GM21528 (cell line): ENCODE data around the gene NEO1.
"Not testable (repeated sequence)": the region's sequence is repeated elsewhere in the genome, so short reads cannot be mapped to it uniquely, and the experiment has no call there.

Experiments
- ATAC-seq: cut with Tn5 transposase; IDR thresholded peaks from one replicate; pipeline ENCODE4 v1.9.1; 2021; ENCODE audit warnings: mild to moderate bottlenecking, moderate library complexity; ENCODE audit not compliant: unreplicated experiment, low FRiP score

Gene NEO1

DNA sequence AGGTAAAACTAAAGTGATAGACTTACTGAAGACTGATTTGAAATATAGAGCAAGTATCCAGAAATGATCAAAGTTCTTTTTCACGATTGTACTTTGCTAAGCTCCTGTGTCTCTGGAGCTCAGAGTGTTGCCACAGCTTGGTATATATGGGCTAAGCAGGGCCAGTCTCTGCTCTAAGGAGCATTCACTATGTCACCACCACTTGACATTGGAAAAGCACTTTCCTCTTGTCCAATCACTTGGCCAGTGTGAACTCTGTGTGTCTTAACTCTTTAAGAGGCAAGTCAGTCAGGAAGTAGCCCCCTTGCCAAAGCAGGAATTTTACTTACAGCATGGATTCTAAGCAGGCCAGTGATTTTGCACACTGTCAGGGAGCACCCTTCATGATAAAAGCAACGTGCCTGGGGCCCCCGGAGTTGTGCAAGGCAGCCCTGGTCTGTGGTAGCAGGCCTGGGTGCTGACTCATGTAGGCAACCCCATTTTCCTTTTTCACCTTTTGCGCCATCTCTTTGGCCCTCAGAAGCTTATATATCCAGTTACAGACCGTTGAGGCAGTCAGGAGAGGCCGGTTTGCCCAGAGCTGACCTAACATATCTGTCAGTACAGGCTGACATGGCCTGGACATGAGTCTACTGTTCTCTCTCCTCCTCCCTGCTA, 243.5 kb downstream of the NEO1 start:
- no peak for ATAC-seq

DNA sequence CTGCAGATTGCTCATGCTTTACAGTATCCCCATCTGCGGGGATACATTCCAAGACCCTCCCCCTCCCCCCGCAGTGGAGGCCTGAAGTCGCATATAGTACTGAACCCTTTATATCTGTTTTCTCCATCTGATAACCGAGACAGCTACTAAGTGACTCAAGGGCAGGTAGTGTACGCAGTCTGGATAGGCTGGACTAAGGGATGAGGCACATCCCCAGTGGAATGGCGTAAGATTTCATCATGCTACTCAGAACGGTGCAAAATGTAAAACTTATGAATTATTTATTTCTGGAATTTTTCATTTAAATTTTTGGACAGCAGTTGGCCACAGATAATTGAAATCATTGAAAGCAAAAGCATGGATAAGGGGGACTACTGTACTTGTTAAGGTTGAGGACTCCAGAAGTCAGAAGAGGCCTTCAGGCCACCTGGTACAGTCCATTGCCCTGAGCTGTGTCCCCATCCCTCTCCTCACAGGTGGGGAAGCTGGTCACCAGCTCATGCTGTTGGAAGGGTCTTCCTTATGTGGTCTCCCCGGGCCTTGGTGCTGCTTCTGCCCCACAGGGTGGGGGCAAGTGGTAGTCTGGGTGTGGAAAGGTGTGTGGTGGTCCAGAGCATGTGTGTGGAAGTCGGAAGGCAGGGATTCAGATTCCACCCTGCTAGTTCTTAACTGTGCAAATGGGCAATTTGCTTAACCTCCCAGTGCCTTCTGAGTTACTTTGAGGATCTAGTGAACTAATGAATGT, 244.5 kb downstream of the NEO1 start:
- ATAC-seq = no peak

DNA sequence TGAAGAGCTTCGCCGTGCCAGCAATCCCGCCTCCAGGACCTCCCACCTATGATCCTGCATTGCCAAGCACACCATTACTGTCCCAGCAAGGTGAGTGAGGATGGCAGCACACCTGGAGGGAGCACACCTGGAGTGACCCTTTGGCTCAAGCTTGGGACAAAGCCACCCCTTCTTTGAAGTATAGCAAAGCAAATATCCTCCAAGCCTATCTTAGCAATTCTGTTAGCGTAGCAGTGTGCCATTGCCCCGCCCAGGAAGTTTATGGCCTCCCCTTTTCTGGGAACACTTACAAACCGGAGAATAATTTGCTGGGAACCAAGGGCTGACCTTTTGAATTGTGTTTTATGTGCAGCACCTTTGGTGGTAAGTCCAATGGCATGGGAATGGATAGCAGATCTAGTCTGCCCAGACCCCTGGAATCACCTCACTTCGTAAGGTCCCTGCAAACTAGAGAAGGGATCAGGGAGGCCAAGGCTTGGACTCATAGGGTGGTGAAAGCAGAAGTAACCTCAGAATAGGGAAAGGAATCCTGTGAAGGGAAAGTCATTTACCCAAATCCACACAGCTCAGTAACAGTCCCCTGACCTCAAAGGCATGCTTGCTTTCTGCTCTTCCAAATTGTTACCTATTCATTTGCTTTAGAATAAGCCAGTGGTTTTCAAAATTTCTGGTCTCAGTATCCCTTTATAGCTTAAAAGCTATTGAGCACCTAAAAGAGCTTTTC, 246.4 kb downstream of the NEO1 start:
- no peak for ATAC-seq

DNA sequence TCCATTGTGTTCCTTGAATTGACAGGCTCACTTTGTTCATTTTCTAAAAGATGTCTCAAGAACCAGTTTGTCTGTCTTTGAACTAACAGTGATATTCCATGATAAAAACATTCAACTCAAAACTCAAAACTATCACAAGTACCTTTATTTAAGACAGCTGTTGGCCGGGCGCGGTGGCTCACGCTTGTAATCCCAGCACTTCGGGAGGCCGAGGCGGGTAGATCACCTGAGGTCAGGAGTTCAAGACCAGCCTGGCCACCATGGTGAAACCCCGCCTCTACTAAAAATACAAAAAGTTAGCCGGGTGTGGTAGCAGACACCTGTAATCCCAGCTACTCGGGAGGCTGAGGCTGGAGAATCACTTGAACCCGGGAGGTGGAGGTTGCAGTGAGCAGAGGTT, 248.0 kb downstream of the NEO1 start:
- ATAC-seq = not testable (repeated sequence)

DNA sequence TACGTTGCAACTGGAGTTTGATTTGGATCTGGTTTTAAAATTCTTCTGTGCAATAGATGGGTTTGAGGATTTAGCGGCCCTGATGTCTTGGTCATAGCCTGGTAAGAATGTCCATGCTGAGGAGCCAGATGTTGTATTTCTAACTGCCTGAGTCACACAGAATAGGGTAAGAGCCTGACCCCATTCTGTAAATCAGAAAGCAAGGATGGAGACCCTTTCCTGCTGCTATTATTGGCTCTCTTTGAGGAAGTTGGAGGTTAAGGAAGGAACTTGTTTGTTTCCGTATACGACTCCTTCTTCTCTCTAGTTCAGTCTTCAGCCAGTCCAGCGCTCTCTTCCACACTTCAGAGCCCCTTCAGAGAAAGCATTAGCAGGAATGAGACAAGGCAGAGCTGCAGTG, 251.4 kb downstream of the NEO1 start:
- no peak for ATAC-seq

DNA sequence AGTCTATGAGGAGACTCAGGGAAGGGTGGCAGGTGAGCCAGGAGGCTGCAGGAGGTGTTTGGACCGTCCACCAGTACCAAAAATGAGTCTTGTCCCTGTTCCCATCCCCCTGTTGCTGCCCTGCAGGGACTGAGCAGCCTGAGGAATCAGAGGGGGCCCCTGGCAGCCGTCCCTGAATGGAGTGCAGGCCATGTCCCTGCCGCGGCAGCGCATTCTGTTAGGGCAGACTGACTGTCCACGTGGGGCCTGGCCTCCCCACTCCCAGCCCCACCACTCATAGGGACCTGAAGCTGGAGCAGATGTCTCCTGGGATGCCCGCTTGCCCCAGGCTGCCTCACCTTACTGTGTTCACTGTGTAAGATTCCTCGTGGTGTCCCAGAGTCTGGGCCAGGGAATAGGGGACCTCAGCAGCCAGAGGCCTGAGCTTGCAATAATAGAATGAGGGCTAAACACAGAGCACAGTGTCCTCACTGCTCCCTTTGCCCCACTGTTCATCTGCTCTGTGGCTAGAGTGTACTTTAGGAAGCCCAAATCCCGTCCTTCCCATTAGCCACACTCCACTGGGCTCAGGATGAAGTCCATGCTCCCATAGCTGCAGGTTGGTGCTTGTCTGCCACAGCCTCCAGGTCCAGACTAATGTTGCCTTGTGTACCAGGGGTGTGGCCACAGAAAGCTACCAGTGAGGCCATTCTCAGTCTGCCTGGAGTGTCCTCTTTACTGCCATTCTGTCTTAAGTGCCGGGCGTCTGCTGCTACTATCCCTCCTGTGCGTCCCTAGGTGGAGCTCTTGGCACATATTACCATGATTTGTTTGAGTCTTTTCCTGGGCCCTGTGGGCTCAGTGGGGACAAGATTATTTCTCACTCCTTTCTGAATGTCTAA, 253.3 kb downstream of the NEO1 start:
- ATAC-seq = no peak

DNA sequence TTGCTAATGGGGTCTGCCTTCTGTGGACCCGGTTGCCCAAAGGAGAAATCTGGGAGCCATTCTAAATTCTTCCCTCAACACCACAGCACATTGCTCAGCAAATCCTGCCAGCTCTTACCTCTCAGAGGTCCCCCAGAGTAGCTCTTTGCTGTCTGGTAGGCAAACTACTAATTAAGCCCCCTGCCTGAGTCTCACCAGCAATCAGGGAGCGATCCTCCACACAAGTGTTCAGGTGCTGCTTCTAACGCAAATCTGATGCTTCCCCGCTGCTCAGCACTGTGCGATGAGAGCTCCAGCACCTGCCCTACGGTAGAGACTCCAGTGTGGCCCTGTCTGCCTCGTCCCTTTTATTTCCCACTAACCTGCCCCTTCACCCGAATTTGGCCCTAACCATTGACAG, 256.0 kb downstream of the NEO1 start:
- no peak for ATAC-seq

DNA sequence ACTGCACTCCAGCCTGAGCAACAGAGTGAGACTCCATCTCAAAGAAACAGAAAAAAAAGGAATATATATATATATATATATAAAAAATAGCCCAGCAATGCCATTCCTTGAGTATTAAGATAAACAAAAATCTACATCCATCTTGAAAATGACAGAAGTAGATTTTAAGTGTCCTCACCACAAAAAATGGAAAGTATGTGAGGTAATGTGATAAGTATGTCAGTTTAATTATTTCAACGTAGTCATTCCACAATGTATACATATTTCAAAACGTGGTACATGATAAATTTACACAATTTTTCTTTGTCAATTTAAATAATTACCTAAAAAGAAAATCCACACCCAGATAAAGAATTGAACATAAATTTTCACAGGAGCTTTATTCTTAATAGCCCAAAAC, 261.6 kb downstream of the NEO1 start:
- ATAC-seq = no peak

DNA sequence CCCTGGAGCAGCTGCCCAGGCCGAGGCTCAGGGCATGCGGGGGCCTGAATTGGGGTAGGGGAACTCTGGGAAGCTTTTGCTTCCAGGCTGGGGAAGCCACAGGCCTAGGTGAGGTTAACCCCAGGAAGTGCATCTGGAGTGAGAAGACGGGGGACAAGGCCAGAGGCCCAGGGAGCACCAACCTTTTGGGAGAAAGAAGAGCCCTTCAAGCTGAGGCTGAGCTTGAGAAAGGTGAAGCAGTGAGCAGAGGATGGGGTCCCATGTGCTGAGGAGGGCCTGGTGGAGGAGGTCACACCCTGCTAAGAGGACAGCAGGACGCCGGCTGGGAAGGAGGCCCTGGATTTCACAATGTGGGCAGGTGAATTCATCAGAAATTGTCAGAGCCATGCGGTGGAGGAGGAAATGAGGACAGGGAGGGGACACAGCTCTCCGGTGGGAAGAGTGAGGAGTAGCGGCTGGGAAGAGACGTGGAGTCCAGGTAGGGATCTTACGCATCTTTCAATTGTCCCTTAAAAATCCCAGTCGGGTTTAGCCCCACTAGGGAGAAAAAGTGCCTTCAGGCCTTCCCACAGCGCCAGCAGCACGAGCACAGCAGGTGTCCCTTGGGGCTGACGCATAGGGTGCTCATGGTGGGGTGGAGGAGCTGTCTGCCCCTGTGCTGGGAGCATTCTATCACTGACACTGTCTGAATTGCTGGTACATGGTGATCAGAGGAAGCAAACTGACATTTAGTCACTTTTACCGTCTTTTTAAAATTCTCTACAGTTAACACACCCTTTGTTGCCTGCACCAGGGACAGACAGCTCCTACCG, 265.6 kb downstream of the NEO1 start:
- no peak for ATAC-seq

DNA sequence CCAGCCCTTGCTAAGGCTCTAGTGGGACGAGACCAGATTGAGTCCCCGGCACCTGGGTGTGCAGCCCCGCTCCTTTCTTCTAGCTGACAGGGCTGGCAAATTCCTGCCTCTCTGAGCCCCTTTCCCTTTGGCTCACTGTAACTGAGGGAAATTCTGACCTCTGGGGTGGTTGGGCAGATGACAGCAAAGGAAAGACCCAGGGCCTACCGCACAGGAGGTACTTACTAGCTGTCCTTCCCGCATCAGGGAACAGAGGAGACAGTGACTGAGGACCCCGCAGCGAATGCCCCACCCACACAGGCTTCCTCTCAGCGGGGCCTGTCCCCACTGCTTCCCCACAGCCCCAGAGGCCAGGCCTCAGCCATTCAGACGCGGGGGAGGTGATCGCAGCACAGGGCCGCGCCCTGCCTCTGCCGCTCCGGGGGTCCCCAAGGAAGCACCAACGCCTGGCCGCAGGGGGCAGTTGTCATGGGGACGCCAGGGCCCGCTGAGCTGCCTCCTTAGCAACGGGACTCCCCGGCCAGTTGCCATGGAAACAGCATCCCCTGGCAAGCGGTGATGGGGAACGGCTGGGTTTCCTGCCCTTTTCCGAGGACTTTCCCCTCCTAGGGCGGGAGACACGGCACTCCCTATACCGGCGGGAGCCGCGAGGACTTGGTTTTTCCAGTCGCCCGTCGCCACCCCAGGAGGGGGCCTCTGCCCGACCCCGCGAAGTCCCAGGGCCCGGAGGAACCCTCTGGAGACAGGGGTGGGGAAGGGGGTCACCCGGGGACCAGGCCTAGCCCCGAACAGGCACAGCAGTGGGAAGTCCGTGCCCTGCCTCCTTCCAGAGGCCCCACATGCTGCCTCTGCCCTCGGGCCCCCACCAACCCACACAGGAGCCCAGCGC, 266.4 kb downstream of the NEO1 start:
- ATAC-seq = no peak

DNA sequence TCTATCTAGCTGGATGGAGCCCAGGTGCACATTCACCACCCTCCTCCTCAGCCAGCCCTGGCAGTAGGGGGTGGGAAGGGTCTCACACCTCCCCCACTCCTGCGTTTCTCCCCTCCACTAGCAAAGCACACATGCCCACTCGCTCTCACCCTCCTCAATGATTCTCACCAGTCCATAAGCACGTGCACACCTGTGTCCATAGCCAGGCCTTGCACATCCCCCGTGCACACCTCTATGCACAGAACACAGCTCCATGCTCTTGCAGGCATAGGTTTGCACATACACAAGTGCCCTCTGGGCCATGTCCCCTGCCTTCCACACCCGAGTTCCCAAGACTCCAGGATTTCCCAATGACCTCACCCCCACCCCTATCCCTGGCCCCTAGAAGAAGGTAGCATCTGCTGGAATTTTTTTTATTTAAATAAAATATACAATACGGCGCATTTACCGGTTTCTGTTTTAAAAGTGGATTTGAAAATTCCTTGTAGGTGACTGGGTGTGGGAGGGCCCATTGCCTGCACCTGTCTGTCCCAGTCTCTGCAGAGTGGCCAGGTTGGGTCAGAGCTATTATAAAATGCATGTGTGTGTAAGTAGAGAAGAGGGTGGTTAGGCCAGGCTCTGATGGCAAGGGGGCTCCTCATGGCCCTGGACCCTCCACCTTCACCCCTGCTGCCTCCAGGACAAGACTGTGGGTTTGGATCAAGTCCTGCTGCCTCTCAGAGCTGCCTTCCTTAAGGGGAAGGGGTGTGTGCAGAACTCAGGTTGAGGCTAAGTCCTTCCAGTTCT, 267.4 kb downstream of the NEO1 start:
- ATAC-seq = no peak

DNA sequence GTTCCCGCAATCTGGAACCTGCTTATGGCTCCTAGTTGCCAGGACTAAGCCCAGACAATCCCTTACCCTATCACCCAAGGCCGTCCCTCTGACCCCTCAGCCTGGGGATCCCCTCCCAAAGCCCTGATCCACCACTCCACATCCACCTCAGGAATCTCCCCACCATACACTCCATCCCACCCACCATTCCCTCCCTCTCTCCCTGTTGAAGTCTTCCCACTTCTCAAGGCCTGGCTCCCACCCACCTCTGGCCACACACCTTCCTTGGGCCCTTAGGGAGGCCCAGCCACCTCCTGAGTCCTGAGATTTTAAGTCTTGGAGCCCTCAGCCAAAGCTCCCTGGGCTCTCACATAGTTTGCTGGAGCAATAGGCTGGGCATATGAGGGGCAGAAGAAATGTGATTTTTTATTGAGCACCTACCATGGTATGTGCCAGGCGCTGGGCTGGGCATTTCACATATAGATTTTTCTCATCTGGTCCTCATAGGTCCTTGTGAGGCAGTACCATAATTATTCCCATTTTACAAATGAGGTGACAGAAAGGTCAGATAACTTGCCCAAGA, 268.4 kb downstream of the NEO1 start:
- no peak for ATAC-seq

DNA sequence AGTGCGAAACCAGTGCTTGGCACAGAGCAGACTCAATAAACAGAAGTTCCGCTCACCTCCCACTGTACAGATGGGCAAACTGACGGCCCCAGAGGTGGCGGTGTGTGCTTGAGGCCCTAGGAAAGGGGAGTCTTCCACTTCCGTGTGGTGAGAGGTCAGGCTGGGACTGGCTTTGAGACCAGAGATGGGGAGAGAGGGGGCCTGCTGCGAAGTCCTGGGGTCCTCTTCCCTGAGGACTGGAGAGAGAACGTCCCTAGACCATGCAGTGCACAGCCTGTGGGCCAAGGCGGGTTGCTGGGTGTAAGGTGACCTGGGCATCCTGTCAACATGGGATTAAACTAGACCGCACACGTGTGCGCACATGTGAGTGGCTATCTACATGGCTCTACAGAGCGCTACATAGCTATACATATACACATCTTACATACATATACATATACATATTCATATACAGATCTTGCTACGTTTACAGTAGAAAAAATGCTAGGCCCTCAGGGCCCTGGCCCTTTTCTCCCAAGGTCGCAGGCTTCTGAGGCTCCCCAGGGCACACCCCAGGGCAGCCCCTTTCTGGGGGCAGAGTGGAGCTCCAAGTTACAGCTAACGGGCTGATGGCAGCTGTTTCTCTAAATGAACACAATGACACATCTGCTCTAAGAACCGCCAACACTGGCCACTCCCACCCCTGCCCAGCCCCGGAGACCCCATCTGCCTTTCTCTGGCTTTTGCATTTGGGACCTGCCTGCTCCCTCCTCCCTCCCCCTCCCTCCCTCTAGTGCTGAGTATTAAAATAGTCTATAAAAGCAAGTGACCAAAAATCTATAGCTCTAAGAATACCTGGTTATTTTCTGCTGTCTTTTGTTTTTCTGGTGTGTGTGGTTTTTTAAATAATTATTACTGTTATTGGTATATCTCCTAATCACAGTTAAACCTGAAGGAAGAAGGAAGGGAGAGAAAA, 269.5 kb downstream of the NEO1 start:
- ATAC-seq = no peak

DNA sequence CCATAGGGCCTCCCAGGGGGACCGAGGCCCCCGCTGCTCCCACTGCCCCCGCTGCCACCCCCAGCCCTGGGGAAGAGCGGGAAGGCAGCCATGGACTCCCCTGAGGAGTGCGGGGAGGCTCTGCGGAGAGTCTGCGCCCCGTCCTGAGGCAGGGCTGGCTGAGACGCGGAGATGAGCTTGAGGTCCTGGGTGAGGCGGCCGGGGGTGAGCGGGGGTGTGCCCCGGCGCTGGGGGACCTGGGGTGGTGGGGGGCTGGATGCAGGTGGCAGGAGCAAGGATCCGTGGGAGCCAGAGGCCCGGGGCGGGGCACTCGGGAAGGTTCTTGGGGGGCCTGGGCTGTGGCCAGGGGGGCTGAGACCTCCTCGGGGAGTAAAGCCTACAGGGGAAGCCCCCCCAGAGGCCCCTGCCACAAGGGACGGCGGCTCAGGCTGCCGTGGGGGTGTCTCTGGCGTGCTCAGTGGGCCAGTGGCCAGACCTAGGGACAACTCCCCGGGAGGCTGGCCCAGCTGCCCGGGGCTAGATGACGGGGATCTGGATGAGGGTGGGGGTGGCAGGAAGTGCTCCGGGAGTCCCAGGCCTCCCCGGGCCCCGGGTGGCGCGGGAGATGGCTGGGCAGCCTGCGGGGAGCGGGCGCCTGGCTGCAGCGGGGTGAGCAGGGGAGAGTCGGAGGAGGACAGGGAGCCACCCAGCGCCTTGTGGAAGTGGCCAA, 270.6 kb downstream of the NEO1 start:
- no peak for ATAC-seq

DNA sequence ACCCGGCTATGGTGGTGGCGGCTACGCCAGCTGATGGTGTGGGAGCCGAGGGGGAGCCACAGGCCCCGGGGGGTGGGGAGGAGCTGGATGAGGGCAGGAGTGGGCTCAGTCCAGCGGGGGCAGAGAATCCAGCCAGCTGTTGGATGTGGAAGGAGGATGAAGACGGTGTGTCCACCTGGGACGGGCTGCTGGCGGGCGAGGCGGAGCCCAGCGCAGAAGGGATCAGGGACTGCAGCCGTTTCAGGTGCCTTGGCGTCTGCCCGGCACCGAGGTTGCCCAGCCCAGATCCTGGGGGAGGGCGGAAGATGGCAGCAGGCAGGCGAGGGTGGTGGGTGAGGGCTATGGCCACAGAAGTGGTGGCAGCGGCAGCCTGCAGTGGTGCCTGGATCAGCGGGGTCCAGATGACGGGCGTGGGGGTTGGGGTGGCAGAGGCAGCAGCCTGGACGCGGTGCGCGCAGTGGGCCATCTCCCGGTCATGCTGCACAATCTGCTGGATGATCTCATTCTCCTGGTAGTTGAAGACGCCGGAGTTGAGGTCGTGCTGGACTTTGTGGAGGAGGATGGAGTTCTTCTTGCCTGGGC, 271.2 kb downstream of the NEO1 start:
- ATAC-seq = no peak

DNA sequence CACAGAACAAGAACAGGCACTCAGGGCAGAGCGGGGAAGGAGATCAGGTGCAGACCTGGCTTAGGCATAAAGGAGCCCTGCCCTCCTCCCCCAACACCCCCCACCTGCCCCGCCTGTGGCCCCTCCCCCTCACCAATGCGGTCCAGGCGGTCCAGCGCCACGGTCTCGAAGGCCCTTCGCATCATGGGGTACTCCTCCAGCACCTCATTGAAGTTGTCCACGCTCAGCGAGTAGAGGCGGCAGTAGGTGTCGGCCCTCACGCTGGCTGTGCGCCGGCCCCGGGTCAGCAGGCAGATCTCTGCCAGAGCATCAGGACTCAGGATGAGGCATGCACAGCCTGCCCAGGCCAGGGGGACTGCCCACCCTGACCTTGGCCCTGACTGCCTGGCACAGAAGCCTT, 271.7 kb downstream of the NEO1 start:
- ATAC-seq = no peak
